Fibroblast of lung (primary cell): ENCODE data around the gene VARS2. TPM values are rescaled to one million over a fixed set of nuclear protein-coding genes. Genes with fewer than 3 reads are reported as not detected.
"Not testable (repeated sequence)": the region's sequence is repeated elsewhere in the genome, so short reads cannot be mapped to it uniquely, and the experiment has no call there.

Experiments used
- DNase-seq, 2 donors: peaks; one replicate each; pipeline versions ENCODE4 v3.0.0 to v3.0.0-alpha.2; 2010; ENCODE audit warnings: low read depth in 2 of 2
- H2AFZ ChIP-seq: 2 replicates; pipeline ENCODE4 v1.5.1; 2012; ENCODE audit warnings: low read length, control low read depth, inconsistent platforms
- H3K27ac ChIP-seq: 2 replicates; pipeline ENCODE4 v1.5.1; 2011; ENCODE audit warnings: low read length, control low read depth; ENCODE audit not compliant: insufficient read depth
- H3K27me3 ChIP-seq: 2 replicates; pipeline ENCODE4 v1.5.1; 2011; ENCODE audit warnings: mild to moderate bottlenecking, low read length; ENCODE audit not compliant: control insufficient read depth, insufficient read depth
- H3K36me3 ChIP-seq: 2 replicates; pipeline ENCODE4 v1.5.1; 2011; ENCODE audit warnings: low read length; ENCODE audit not compliant: control insufficient read depth, insufficient read depth
- H3K4me1 ChIP-seq: 2 replicates; pipeline ENCODE4 v1.5.1; 2011; ENCODE audit warnings: low read length; ENCODE audit not compliant: control insufficient read depth, insufficient read depth; ENCODE audit errors: extremely low read depth
- H3K4me2 ChIP-seq: 2 replicates; pipeline ENCODE4 v1.5.1; 2011; ENCODE audit warnings: low read length, control low read depth; ENCODE audit not compliant: insufficient read depth; ENCODE audit errors: extremely low read depth
- H3K4me3 ChIP-seq, 4 experiments: fragments of 200-600 bp in 1 of 4; sonication (generic) in 1 of 4; replicated peaks in 1 of 4; 2 replicates each; pipeline ENCODE4 v1.5.1; 2011 to 2016; ENCODE audit warnings: low read length in 4 of 4, low read depth in 3 of 4, mild to moderate bottlenecking in 3 of 4, control low read depth in 2 of 4, inconsistent platforms in 1 of 4, mixed read lengths in 1 of 4; ENCODE audit not compliant: insufficient read depth in 1 of 4; ENCODE audit errors: control extremely low read depth in 1 of 4
- H3K79me2 ChIP-seq: 2 replicates; pipeline ENCODE4 v1.5.1; 2012; ENCODE audit warnings: mild to moderate bottlenecking, low read length, inconsistent platforms; ENCODE audit not compliant: control insufficient read depth, insufficient read depth
- H3K9ac ChIP-seq: 2 replicates; pipeline ENCODE4 v1.5.1; 2011; ENCODE audit warnings: mild to moderate bottlenecking, low read length, control low read depth; ENCODE audit not compliant: insufficient read depth
- H3K9me3 ChIP-seq: 2 replicates; pipeline ENCODE4 v1.5.1; 2012; ENCODE audit warnings: low read depth, low read length; ENCODE audit not compliant: control insufficient read depth, insufficient read depth
- H4K20me1 ChIP-seq: 2 replicates; pipeline ENCODE4 v1.5.1; 2011; ENCODE audit warnings: low read length; ENCODE audit not compliant: control insufficient read depth, insufficient read depth; ENCODE audit errors: extremely low read depth
- CTCF ChIP-seq, 2 donors: IDR thresholded peaks in 1 of 2; conservative IDR thresholded peaks in 1 of 2; 1 replicate in 1 of 2; 2 replicates in 1 of 2; pipeline ENCODE4 v1.5.1; 2011 to 2012; ENCODE audit warnings: low read length in 2 of 2, control low read depth in 1 of 2, inconsistent platforms in 1 of 2, low read depth in 1 of 2, mild to moderate bottlenecking in 1 of 2
- EZH2 ChIP-seq: IDR thresholded peaks from 2 replicates; pipeline ENCODE4 v1.5.1; 2012; ENCODE audit warnings: low read length, control low read depth, mild to moderate bottlenecking; ENCODE audit errors: missing control alignments
- polyA plus RNA-seq, 2 donors: library from polyadenylated mRNA; depleted of rRNA in 1 of 2; stranded (reverse) in 1 of 2; unstranded in 1 of 2; fragments of >200 nt; gene quantifications; 2 replicates each; pipeline ENCODE4 v1.2.1, GENCODE V29; 2011 to 2012; ENCODE audit warnings: missing spikeins in 1 of 2
- total RNA-seq: library from RNA; depleted of rRNA; stranded (reverse); fragments of >200 nt; gene quantifications from 2 replicates; pipeline ENCODE4 v1.2.1, GENCODE V29; 2014

VARS2 gene
- total and polyA plus RNA-seq, 2 donors (not counting 1 experiment from before 2014, with no cell fraction given) = 6.8 to 20.5 TPM

- Histone ChIP-seq H2AFZ (no peak overlapping the region), H3K36me3 (peaks cover 8% of the 10 kb centered on the region), H3K9me3 (no peaks in the 10 kb centered on the region), H3K27me3 (no peaks in the 10 kb centered on the region), H3K9ac (no peak overlapping the region), H3K4me2 (no peak overlapping the region), H4K20me1 (no peaks in the 10 kb centered on the region), H3K4me1 (no peaks in the 10 kb centered on the region), H3K27ac (no peak overlapping the region), H3K79me2 (no peaks in the 10 kb centered on the region), H3K4me3 (no peak overlapping the region)
- TF ChIP-seq CTCF (conservative IDR thresholded peaks at IDR 0.05 in 1 of 2, IDR thresholded peaks at IDR 0.05 in 1 of 2; ENCODE audit: low read depth in 1 of 2, low read length in 2 of 2) = no peak
- TF ChIP-seq EZH2 = no peak
- DNase-seq = no peak
Measured at GRCh38 chr6:30922447-30922852, 8.4 kb downstream of the VARS2 start.

GRCh38 chr6:30924040-30924627 is 10.1 kb downstream of the VARS2 start:
- not testable (repeated sequence) for H3K4me2 ChIP-seq, H3K9me3 ChIP-seq, H2AFZ ChIP-seq, H3K27ac ChIP-seq, H3K36me3 ChIP-seq, H3K27me3 ChIP-seq, H4K20me1 ChIP-seq, DNase-seq, H3K4me3 ChIP-seq, H3K9ac ChIP-seq, H3K4me1 ChIP-seq, H3K79me2 ChIP-seq

- no peaks in the 10 kb centered on the region for H3K9me3 ChIP-seq
- H4K20me1 ChIP-seq = no peaks in the 10 kb centered on the region
- H3K36me3 ChIP-seq = peaks cover 5% of the 10 kb centered on the region
- peaks cover 3% of the 10 kb centered on the region for H3K27me3 ChIP-seq
- no peak overlapping the region for H3K4me2 ChIP-seq
- no peak overlapping the region for H3K9ac ChIP-seq
- TF ChIP-seq CTCF (conservative IDR thresholded peaks at IDR 0.05 in 1 of 2, IDR thresholded peaks at IDR 0.05 in 1 of 2; ENCODE audit: low read depth in 1 of 2, low read length in 2 of 2) (no peak), EZH2 (no peak)
- no peak overlapping the region for H2AFZ ChIP-seq
- no peak overlapping the region for H3K4me3 ChIP-seq
- H3K4me1 ChIP-seq = no peaks in the 10 kb centered on the region
- DNase-seq = peak in 1 of 2 donors; percentile 58
- H3K79me2 ChIP-seq = no peaks in the 10 kb centered on the region
- no peak overlapping the region for H3K27ac ChIP-seq
Measured at GRCh38 chr6:30926644-30927043, 12.6 kb downstream of the VARS2 start.

- H2AFZ ChIP-seq, H3K27ac ChIP-seq, H3K9ac ChIP-seq, H3K9me3 ChIP-seq, H3K79me2 ChIP-seq, H3K4me1 ChIP-seq, H4K20me1 ChIP-seq, H3K36me3 ChIP-seq, H3K4me2 ChIP-seq, H3K4me3 ChIP-seq, DNase-seq, H3K27me3 ChIP-seq: not testable (repeated sequence)
Measured at GRCh38 chr6:30927080-30927479, 13.0 kb downstream of the VARS2 start.
